T47D (cell line): ENCODE results near the gene SPRTN.

Experiments
- DNase-seq, 2 experiments: peaks; one replicate each; pipeline versions ENCODE4 v3.0.0 to v3.0.0-alpha.2; 2011 to 2012; ENCODE audit warnings: low read depth in 1 of 2, low spot score in 1 of 2
- JUND ChIP-seq: IDR thresholded peaks from 2 replicates; pipeline ENCODE4 v1.6.1; 2012; ENCODE audit warnings: low read depth
- in situ Hi-C: cut with HindIII; loops from 2 replicates; pipeline ENCODE4 v1.10.0; 2016; ENCODE audit warnings: low sequenced_read_pairs, low pct_unique_long_range_greater_than_20kb

SPRTN gene, protein sequence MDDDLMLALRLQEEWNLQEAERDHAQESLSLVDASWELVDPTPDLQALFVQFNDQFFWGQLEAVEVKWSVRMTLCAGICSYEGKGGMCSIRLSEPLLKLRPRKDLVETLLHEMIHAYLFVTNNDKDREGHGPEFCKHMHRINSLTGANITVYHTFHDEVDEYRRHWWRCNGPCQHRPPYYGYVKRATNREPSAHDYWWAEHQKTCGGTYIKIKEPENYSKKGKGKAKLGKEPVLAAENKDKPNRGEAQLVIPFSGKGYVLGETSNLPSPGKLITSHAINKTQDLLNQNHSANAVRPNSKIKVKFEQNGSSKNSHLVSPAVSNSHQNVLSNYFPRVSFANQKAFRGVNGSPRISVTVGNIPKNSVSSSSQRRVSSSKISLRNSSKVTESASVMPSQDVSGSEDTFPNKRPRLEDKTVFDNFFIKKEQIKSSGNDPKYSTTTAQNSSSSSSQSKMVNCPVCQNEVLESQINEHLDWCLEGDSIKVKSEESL

DNA sequence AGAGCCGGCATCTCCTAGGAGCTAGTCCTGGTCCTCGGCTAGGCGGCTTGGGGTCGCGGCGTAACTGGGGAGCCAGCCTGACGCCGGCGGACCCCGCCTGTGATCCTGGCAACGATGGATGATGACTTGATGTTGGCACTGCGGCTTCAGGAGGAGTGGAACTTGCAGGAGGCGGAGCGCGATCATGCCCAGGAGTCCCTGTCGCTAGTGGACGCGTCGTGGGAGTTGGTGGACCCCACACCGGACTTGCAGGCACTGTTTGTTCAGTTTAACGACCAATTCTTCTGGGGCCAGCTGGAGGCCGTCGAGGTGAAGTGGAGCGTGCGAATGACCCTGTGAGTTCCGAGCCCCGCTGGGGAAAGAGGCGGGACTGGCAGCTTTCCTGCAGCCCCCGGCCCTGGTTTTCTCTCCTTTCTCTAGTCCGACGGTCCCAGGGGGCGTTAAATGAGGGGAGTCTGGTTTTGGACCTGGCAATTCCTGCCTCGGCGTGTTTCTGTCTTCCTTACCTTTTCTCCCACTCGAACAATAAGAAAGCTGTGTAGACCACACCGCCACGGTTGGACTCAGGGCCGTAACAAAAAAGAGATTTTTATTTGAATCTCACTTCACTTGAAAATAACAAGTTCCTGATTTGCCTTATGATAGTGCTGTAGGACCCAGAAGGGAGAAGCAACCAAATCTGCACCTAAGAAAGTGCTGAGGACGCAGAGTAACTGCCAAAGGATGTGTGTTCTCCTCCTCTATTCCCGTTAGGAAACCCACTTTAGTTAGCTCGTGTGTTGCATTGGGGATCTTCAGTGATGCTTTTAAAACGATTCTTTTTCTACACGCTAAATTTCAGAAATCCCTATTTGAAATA is at the start of gene SPRTN:
Gene SPRTN (plus strand): TSS at position 24 of the 859 bp plus-strand sequence. CDS start 91 bp downstream, at position 115.
- in situ Hi-C loops: no loop called here
- peak in 1 of 2 experiments; percentile 95 for DNase-seq
- TF ChIP-seq JUND: no peak

DNA sequence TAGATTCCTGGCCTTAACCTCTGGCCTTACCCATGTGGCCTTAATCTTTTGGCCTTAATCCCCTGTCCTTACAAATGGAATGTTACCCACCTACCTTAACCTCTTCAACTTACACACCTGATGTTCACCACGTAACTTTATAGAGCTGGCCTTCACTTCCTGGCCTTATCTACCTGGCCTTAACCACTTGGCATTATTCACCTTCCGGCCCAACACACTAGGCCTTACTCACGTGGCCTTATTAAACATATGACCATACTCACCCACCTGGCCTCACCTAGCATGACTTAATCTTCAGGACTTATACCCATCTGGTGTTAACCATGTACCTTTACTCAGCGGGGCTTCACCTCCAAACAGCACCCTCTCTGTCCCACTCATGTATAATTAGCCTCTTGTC is 42.2 kb upstream of the SPRTN start:
- in situ Hi-C loops: no loop called here

DNA sequence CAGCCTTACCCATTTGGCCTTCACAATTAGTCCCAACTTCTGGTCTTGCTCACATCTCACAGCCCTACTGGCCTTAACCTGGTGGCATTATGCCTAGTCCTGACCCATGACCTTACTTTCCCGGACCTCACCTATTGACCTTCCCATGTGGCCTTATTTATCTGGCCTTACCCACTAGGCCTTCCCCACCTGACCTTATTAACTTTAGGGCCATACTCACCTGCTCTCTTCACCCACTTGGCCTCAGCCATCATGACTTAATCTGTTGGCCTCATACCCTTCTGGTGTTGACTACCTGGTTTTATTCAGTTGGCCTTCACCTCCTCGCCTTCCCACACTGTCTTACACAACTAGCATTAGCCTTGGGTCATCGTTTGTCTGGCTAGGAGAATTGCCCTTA is 36.1 kb upstream of the SPRTN start:
- no peak for TF ChIP-seq JUND
- DNase-seq: no peak
- in situ Hi-C loops: no loop called here

More for the DNA sequence above, 42.2 kb upstream of the SPRTN start:
- no peak for TF ChIP-seq JUND
- no peak for DNase-seq

DNA sequence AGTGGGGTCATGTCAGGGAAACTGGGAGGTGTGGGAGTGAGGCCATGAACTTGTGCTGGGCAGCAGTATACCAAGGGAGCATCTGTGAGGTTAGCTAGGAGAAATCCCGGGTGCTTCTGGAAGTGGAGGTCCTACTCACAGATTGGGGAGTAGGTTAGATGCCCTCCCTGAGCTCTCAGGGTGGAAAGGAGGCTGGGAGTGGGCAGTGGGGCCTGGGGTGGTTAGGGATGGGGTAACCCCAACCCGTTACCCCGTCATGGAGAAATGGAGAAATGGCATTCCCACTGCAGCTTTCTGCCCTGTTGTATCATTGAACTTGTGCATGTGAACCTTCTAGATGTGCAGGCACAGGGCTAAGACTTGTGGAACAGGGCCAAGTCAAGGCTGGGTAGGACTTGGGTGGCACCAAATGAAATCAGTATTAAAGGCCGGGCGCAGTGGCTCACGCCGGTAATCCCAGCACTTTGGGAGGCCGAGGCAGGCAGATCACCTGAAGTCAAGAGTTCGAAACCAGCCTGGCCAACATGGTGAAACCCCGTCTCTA is 27.6 kb upstream of the SPRTN start:
- no peak for TF ChIP-seq JUND
- no peak for DNase-seq
- in situ Hi-C loops: no loop called here

DNA sequence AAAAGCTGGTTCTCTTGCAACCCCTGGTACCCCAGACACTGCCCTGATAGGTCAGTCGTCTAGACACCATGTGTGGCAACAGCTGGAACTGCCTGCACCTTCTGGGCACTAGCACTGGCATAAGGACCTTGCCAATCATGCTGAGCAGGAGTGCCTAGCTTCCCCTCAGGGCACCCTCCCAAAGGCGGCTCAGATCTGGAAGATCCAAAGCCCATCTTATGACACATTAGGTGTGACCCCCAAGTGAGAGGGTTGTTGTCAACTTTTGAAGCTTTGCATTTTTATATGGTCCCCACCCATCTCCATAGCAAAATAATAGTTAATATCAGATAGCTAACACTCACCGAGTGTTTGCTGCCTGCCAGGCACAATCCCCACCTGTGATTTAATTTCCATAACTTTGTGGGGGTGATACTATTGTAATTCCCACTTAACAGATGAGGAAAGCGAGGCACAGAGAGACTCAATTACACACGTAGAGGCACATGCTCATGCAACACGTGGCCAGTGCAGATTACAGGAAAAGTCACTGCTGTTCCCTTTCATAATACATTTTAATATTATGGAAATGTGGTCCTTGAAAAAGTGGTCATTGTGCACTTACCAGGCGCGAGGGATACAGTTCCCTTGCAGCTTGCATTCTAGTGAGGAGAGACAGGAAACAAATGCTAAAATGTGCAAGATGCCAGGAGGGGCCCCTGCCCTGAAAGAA is 26.2 kb upstream of the SPRTN start:
- no peak for TF ChIP-seq JUND
- no peak for DNase-seq
- in situ Hi-C loops: no loop called here

DNA sequence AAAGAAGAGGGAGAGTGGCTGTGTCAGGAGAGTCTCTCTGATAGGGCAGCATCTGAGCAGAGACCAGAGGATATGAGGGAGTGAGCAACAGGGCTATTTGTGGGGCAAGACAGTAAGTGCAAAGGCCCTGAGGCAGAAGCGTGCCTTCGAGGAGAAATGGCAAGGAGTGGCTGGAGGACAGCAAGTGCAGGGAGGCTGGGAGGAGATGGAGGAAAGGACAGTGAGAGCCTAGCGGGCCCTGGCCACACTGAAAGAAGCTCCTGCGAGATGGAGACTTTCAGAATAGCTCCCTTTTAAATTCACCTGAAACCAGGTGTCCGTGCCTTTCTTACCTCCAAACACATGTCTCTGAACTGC is 25.7 kb upstream of the SPRTN start:
- DNase-seq: no peak
- no peak for TF ChIP-seq JUND
- in situ Hi-C loops: no loop called here

DNA sequence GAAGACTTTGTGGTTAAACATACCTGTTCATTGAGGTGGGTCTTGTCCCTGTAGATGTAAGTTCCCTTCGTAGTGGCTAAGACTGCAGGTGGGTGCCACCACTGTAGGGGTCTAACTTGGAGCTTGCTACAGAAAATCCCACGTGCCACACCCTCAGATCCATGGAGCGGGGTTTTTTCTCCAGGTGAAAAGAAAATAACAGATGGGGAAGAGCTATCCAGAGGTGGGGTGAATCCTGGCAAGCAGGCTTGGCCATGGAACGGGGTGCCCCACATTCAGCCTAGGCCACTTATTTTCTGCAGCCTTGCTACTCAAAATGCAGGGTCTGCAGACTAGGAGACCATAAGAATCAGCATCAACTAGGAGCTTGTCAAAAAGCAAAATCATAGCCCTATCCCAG is 24.4 kb upstream of the SPRTN start:
- DNase-seq: no peak
- TF ChIP-seq JUND: no peak
- in situ Hi-C loops: no loop called here

DNA sequence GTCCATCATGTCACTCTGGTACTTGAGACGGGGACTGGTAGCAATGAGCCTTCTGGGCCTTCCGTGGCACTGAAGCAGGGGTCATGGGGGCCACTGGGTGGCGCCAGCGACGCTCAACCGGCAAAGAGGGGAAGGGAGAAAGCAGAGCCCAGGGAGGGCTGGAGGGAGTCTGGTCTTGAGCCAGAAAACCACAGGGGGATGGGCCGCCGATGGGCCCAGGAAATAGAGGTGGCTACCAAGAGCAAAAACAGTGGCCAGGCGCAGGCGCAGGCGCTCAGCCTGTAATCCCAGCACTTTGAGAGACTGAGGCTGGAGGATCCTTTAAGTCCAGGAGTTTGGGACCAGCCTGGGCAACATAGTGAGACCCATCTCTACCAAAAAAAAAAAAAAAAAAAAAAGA is 22.2 kb upstream of the SPRTN start:
- TF ChIP-seq JUND: no peak
- in situ Hi-C loops: no loop called here
- peak in 1 of 2 experiments; percentile 41 for DNase-seq

DNA sequence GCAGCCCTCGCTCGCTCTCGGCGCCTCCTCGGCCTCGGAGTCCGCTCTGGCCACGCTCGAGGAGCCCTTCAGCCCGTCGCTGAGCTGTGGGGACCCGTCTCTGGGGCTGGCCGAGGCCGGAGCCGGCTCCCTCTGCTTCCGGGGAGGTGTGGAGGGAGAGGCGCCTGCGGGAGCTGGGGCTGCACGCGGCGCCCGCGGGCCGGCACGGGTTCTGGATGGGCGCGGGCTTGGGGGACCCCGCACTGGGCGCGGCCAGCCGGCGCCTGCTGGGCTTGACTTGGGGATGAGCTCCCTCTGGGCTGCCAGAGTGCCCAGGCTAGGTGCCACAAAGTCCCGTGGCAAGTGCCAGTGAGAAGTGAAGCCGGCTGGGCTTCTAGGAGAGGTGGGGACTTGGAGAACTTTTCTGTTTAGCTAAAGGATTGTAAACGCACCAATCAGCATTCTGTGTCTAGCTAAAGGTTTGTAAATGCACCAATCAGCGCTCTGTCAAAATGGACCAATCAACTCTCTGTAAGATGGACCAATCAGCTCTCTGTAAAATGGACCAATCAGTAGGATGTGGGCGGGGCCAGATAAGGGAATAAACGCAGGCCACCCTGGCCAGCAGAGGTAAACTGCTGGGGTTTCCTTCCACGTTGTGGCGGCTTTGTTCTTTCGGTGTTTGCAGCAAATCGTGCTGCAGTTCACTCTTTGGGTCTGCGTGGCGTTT is 20.6 kb upstream of the SPRTN start:
- DNase-seq: no peak
- in situ Hi-C loops: no loop called here
- no peak for TF ChIP-seq JUND

DNA sequence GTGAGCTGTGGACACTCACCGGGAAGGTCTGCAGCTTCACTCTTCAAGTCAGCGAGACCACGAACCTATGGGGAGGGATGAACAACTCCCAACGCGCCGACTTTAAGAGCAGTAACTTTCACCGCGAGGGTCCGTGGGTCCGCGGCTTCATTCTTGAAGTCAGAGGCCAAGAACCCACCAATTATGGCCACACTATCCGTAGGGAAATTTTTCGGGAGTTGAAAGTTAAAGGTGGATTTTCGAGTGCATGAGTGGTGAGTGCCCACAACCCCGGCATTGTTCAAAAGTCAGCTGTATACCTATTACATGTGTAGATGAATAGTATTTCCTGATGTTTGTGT is 20.1 kb upstream of the SPRTN start:
- no peak for DNase-seq
- no peak for TF ChIP-seq JUND
- in situ Hi-C loops: no loop called here

DNA sequence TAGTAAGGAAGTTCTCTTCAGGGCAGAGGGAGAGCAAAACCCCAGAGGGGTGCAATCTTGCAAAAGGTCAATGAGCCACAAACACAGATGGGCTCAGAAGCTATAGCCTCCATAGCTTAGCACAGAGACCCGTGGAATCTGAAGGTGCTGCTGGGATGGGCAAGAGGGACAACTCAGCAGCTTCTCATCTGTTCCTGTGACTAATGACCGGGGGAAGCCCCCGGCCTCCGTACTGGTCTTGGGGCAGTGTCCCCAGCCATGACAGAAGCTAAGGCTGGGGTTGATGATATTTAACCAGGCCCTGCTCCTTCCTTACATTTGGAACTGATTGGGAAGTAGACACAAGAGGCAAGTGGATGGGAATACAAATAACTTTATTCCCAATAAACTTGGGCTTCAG is 19.5 kb upstream of the SPRTN start:
- DNase-seq: no peak
- no peak for TF ChIP-seq JUND
- in situ Hi-C loops: no loop called here

DNA sequence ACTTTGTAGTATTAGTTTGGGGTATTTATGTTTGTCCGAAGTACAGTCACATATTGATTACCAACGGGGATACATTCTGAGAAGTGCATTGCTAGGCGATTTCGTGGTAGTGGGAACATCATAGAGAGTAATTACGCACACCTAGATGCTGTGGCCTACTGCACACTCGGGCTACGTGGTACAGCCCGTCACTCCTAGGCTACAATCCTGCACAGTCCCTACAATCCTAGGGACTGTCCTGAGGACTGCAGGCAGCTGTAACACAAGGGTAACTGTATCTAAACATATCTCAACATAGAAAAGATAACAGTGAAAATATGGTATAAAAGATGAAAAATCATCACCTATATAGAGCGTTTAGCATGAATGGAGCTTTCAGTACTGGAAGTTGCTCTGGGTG is 19.0 kb upstream of the SPRTN start:
- DNase-seq: no peak
- in situ Hi-C loops: no loop called here
- TF ChIP-seq JUND: no peak
